HepG2 (cell line): ENCODE measurements around the gene TUBGCP4. TPM values are rescaled to one million over a fixed set of nuclear protein-coding genes. Genes with fewer than 3 reads are reported as not detected.

Source experiments
- ARNT ChIP-seq: fragments of 450-650 bp; IDR thresholded peaks from 2 replicates; pipeline ENCODE4 v1.6.1; 2017
- DDIT3 ChIP-seq: sonication (generic); formaldehyde crosslinking; IDR thresholded peaks from 2 replicates; pipeline ENCODE4 v1.4.0; 2020; ENCODE audit warnings: mild to moderate bottlenecking, missing genetic modification reagents
- ETS1 ChIP-seq: sonication (generic); formaldehyde crosslinking; IDR thresholded peaks from 2 replicates; pipeline ENCODE4 v1.4.0; 2020; ENCODE audit warnings: missing genetic modification reagents
- FLYWCH1 ChIP-seq: sonication (generic); formaldehyde crosslinking; IDR thresholded peaks from 2 replicates; pipeline ENCODE4 v1.8.1; 2023; ENCODE audit warnings: mild to moderate bottlenecking, missing genetic modification reagents
- GABPB1 ChIP-seq: IDR thresholded peaks from 2 replicates; pipeline ENCODE4 v1.6.1; 2016; ENCODE audit warnings: mild to moderate bottlenecking, missing genetic modification reagents, moderate library complexity, missing compliant biosample characterization
- GPN1 ChIP-seq: sonication (generic); formaldehyde crosslinking; IDR thresholded peaks from 2 replicates; pipeline ENCODE4 v1.5.1; 2020; ENCODE audit warnings: missing genetic modification reagents, borderline replicate concordance
- JDP2 ChIP-seq: sonication (generic); formaldehyde crosslinking; IDR thresholded peaks from 2 replicates; pipeline ENCODE4 v1.8.1; 2022; ENCODE audit warnings: missing genetic modification reagents, borderline replicate concordance
- KDM2A ChIP-seq: sonication (generic); formaldehyde crosslinking; IDR thresholded peaks from 2 replicates; pipeline ENCODE4 v1.4.0; 2020; ENCODE audit warnings: low read depth, missing genetic modification reagents, borderline replicate concordance
- KDM5A ChIP-seq: fragments of 200-600 bp; sonication (generic); IDR thresholded peaks from 2 replicates; pipeline ENCODE4 v1.7.0; 2018; ENCODE audit warnings: antibody characterized with exemption, mild to moderate bottlenecking, low read length, borderline replicate concordance
- NFYC ChIP-seq: IDR thresholded peaks from 2 replicates; pipeline ENCODE4 v1.6.1; 2016; ENCODE audit warnings: missing genetic modification reagents, missing compliant biosample characterization
- NR2F6 ChIP-seq, 2 experiments: IDR thresholded peaks; 2 replicates each; pipeline ENCODE4 v1.6.1; 2016; ENCODE audit warnings: antibody characterized with exemption in 1 of 2, mild to moderate bottlenecking in 1 of 2
- POLR2AphosphoS2 ChIP-seq: IDR thresholded peaks from 2 replicates; pipeline ENCODE4 v1.6.1; 2011; ENCODE audit warnings: low read depth, low read length, improper control_type of control experiment
- RARG ChIP-seq: sonication (generic); formaldehyde crosslinking; IDR thresholded peaks from 2 replicates; pipeline ENCODE4 v1.4.0; 2020; ENCODE audit warnings: low read depth, mild to moderate bottlenecking, missing genetic modification reagents
- RNF219 ChIP-seq: sonication (generic); formaldehyde crosslinking; IDR thresholded peaks from 2 replicates; pipeline ENCODE4 v1.5.0; 2020; ENCODE audit warnings: mild to moderate bottlenecking, missing genetic modification reagents
- SNAPC2 ChIP-seq: sonication (generic); formaldehyde crosslinking; IDR thresholded peaks from 2 replicates; pipeline ENCODE4 v1.8.1; 2022; ENCODE audit warnings: mild to moderate bottlenecking, missing genetic modification reagents
- SOX13 ChIP-seq, 3 experiments: fragments of 450-650 bp in 1 of 3; sonication (generic) in 1 of 3; formaldehyde crosslinking in 1 of 3; IDR thresholded peaks in 2 of 3; conservative IDR thresholded peaks in 1 of 3; 2 replicates each; pipeline versions ENCODE4 v1.5.0 to v1.6.1; 2016 to 2020; ENCODE audit warnings: antibody characterized with exemption in 1 of 3, mild to moderate bottlenecking in 1 of 3, missing compliant biosample characterization in 1 of 3, missing genetic modification reagents in 1 of 3, moderate library complexity in 1 of 3
- SSRP1 ChIP-seq: IDR thresholded peaks from 2 replicates; pipeline ENCODE4 v1.6.1; 2016; ENCODE audit warnings: control low read depth
- TCF7L2 ChIP-seq: IDR thresholded peaks from 2 replicates; pipeline ENCODE4 v1.6.1; 2011; ENCODE audit warnings: mild to moderate bottlenecking, low read depth, low read length, moderate library complexity
- THAP11 ChIP-seq: IDR thresholded peaks from 2 replicates; pipeline ENCODE4 v1.6.1; 2016; ENCODE audit warnings: missing biosample characterization, missing genetic modification reagents
- TMF1 ChIP-seq: sonication (generic); formaldehyde crosslinking; IDR thresholded peaks from 2 replicates; pipeline ENCODE4 v1.8.1; 2022; ENCODE audit warnings: low read depth, missing genetic modification reagents
- ZNF547 ChIP-seq: sonication (generic); formaldehyde crosslinking; IDR thresholded peaks from 2 replicates; pipeline ENCODE4 v1.5.1; 2020; ENCODE audit warnings: mild to moderate bottlenecking, missing genetic modification reagents
- ZNF574 ChIP-seq: sonication (generic); formaldehyde crosslinking; IDR thresholded peaks from 2 replicates; pipeline ENCODE4 v1.4.0; 2020; ENCODE audit warnings: missing genetic modification reagents
- ZNF891 ChIP-seq: sonication (generic); formaldehyde crosslinking; IDR thresholded peaks from 2 replicates; pipeline ENCODE4 v1.5.0; 2020; ENCODE audit warnings: mild to moderate bottlenecking, missing genetic modification reagents
- polyA plus RNA-seq, 8 experiments: library from polyadenylated mRNA; depleted of rRNA in 3 of 8; stranded (reverse) in 7 of 8; unstranded in 1 of 8; fragments of >200 nt; fragmentation: Illumina TruSeq in 4 of 8; extraction: Trizol in 4 of 8; gene quantifications; 2 replicates each; pipeline versions ENCODE4 v1.2.1 to v1.2.3, GENCODE V29; 2011 to 2016; ENCODE audit warnings: low read depth in 4 of 8, missing spikeins in 1 of 8, mixed read lengths in 1 of 8; ENCODE audit not compliant: insufficient read depth in 1 of 8
- total RNA-seq, 5 experiments: library from RNA; depleted of rRNA; stranded (reverse); fragments of >200 nt; fragmentation: Illumina TruSeq; extraction: Trizol; gene quantifications; 2 replicates each; pipeline ENCODE4 v1.2.3, GENCODE V29; 2016; ENCODE audit warnings: low read depth in 1 of 5

Gene TUBGCP4
- total and polyA plus RNA-seq, 2 of the 13 experiments (the other 11 are each of a cell fraction or from before 2014, with no cell fraction given): 15.0 to 20.5 TPM

- TF ChIP-seq DDIT3 (CRISPR knock-in tag) (no peak), GABPB1 (CRISPR knock-in tag) (peak; percentile 94), NR2F6 (IDR thresholded peaks at IDR 0.05) (peak; percentile 82), NR2F6 (CRISPR knock-in tag; IDR thresholded peaks at IDR 0.05) (peak; percentile 84), GPN1 (CRISPR knock-in tag) (no peak), KDM2A (CRISPR knock-in tag) (peak; percentile 88), JDP2 (CRISPR knock-in tag) (no peak), RNF219 (CRISPR knock-in tag) (no peak; the same call in 1 of the 2 replicates), KDM5A (peak; percentile 82; the same call in 1 of the 2 replicates), POLR2AphosphoS2 (no peak), ZNF891 (CRISPR knock-in tag) (peak; percentile 76), SNAPC2 (no peak), SSRP1 (CRISPR knock-in tag) (no peak), TMF1 (no peak; the same call in 1 of the 2 replicates), ZNF574 (peak; percentile 97), TCF7L2 (no peak), FLYWCH1 (0 out of 2 replicates have a peak, but pooled peaks have one; percentile 66), RARG (CRISPR knock-in tag) (no peak), ARNT (no peak), NFYC (CRISPR knock-in tag) (peak; percentile 24; the same call in 1 of the 2 replicates), SOX13 (IDR thresholded peaks at IDR 0.05) (no peak; the same call in 1 of the 2 replicates), SOX13 (CRISPR knock-in tag; conservative IDR thresholded peaks at IDR 0.05 in 1 of 2, IDR thresholded peaks at IDR 0.05 in 1 of 2) (no peak), THAP11 (CRISPR knock-in tag) (peak; percentile 76), ZNF547 (CRISPR knock-in tag) (peak; percentile 83), ETS1 (CRISPR knock-in tag) (peak; percentile 91; the same call in 1 of the 2 replicates)
Measured at GRCh38 chr15:43370975-43371974, at the start of gene TUBGCP4, which contains the start of gene ZSCAN29 (continued).
